Measurements from ENCODE around the gene ARNT2.

ARNT2 gene

DNA sequence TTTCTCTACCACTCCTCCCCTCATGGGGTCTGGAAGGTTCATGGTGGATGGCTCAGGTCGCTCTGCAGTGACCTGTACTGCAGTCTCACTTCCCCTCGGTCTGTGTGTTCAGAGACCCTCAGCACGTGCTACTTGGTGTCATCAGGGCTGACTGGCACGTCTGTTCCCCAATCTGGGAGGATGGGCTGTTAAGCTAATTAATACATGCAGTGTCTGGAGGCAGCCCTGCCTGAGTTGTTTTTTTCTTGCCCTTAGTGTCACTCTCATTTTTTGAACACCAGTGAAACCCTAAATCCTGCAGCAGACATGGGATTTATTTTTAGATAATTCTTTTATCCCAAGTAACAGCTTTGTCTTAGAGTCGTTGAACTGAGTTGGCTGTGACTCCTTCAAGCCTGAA, 64.6 kb downstream of the ARNT2 start:
- DNase-seq, result no peak

DNA sequence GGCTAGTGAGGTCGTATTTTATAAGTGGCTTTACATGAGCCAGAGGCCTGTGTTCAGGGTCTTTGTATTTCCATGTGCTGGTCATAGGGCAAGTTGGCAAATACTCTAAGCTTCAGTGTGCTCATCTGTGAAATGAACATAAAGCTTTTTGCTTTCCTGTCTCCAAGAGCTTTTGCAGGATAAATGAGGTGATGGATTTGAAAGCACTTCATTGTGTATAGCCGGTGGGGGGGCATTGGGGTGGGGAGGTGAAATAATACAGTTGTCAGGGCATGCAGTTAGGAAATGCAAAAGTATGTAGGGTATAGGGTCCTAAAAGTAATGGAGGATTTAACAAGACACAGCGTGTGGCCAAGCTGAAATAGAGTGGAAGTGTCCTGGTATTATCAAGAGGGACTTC, 67.7 kb downstream of the ARNT2 start:
- DNase-seq, result no peak

DNA sequence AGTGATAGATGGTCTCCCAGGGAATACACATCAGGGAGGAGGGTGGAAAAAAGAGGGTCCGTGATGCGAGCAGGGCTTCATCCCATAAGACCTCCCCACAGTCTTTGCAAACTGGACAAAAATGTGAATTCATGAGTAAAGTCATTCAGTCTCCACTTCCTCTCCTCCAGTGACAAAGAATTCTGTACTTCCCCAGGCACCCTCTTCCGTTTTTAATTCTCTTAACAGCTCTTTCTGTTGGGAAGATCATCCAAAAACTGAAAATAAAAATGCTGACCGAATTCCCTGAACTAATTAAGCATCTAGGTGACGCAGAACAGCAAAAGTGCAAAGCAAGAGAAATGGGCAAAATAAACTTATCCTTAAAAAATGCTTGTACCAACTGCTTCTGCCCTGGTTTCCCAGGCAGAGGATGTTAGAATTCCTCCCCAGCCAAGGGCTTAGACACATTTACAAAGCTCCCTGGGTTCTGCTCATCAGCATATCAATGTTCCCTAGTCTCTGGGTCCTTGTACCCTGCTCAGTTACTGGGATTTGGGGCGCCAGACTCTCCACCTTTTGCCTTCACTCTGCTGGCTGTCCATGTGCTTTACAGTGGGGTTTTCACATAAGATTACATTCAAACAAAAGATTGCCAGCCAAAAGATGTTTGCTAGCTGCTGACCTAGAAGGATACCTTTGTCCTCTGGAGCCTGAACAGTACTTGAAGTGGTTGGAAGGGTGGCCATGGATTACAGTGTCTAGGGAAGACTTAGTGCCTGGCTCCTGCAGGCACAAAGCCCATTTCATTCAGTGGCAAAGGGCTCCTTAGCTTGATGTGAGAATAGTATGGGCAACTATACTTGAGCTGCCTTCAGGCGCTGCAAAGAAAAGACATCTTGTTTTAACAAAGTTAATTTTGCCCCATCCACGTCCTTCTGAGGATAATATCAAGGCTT, 69.4 kb downstream of the ARNT2 start:
- no peak for DNase-seq

GRCh38 chr15:80474224-80475215, 70.3 kb downstream of the ARNT2 start:
- DNase-seq, result no peak

DNA sequence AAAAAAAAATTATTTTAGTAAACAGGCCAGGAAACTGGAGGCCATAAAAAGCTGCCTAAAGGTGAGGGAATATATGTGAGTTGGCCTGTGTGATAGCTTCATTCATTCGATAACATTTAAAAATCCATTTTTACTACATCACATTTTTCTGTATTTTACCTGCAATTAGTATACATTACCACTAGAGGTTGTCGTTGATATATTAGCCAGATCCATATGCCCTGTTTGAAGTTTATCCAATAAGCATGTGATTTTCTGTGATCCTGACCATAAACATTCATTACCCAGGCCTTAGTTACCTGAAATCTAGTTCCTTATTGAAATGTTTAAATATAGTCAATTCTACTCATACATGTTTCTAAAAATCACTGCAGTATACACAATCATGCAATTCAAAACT, 71.4 kb downstream of the ARNT2 start:
- DNase-seq, result no peak

- DNase-seq, result no peak
These were observed 71.9 kb downstream of the ARNT2 start for GRCh38 chr15:80476036-80476435.

GRCh38 chr15:80478075-80478474, 73.9 kb downstream of the ARNT2 start:
- no peak for DNase-seq

DNA sequence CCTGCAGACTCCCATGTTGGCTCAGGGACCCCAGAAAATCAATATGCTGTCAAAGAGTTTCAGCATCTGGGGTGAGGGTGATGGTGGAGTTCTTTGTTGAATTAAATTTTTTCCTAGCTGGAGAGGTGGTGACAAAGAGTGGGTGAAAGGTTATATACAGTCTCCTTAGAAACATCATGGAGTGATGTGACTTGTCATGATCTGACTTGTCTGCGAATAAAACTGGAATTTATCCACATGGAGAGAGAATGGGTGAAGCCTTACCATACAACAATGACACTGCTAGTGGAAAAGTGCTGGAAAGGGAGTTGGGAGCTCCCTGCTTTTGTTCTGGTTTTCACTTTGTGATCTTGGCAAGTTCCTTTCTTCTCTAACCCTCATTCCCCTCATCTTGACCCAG, 75.0 kb downstream of the ARNT2 start:
- DNase-seq, result no peak

GRCh38 chr15:80480171-80480811, 76.1 kb downstream of the ARNT2 start:
- no peak for DNase-seq

DNA sequence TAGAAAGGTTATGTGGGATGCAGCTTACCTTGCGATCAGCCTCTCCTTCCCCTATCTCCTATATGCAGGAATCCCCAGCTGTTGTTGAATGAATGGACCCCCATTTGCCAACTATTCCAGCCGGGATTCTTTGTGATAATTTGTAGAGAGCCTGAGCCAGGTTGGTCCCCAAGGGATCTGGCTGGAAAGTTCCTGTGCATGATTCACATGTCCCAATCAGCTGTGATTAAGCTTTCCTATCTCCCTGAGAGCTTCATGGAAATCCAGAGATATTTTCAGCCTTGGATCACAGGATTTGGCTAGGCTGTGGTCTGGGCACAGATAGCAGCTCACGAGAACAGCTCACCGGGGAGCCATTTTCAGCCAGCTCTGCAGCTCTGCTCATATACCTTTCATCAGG, 76.7 kb downstream of the ARNT2 start:
- no peak for DNase-seq

GRCh38 chr15:80482696-80483095, 78.5 kb downstream of the ARNT2 start:
- no peak for DNase-seq

GRCh38 chr15:80483725-80484161, 79.6 kb downstream of the ARNT2 start:
- DNase-seq, result no peak

DNA sequence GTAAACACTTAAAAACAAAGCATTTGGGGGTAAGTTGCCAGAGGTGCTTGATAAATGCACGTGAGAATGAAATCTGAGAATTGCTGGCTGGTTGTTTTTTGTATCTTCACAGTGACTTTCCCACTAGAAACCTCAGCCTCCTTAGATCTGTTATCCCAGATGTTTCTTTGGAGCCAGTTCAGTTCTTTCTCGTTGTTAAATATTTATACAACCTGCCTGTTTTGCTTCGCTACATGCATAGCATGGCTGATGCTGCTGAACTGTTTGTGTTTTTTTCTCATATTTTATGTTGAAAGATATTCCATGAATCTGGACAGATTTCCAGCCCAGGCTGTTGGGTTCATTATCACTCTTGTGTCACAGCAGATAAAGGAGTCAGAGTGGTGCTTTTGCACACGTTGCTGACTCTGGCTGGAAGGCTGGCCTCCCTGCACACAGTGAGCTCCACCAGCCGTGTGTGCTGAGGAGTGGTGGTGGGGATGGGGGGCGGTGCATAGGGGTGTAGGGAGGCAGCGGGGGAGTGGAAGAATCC, 80.2 kb downstream of the ARNT2 start:
- DNase-seq, result peak; percentile 11

DNA sequence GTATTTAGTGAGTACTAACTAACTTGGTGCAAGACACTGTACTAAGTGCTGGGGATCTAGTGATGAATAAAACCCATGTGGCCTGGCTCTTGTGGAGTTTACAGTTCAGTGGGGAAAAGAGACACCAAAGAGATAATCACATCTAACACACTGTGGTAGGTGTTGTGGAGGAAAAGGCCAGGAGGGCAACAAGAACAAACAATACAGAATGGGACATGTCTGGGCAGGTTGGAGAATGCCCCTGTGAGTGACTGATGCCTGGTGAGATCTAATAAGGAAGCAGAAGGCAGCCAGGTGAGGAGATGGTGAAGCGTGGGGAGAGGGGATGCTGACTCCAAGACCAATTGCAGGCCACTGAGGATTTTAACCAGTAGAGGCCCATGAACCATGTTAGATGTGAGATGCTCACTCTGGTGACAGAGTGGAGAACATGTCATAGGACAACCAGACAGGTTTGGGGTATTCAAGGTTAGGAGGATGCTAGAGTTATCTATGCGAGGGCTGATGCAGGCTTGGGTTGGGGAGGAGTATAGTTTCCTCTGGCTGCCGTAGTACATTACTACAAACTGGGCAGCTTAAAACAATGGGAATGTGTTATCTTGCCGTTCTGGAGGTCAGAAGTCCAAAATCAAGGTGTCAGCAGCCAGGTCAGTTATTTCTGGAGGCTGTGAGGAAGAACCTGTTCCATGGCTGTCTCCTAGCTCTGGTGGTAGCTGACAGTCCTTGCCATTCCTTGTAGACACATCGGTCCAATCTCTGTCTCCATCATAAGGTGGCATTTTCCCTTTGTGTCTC, 81.4 kb downstream of the ARNT2 start:
- peak; percentile 29 for DNase-seq

DNA sequence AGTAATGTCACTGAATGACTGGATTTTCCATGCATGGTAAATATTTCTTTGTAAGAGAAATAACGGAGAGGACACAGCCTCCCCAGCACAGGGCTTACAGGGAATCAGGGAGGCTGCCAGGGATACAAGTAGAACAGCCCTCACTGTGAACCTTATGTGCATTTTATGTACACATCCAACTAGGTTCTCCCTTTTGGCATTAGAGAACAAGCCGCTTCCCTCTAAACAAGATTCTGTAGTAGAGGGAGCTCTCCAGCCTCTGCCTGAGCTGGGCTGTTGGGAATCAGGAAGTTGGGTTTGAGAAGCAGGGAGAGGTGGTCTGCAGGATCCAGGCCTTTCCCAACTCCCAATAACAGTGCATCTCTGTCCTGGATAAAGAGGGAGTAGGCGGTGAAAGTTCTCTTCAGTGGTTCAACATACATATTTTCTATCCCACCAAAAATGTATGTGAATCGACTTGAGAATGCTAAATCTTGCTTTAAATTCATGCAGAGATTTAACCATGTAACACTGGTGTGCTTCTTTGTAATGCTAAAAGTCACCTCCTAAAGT, 83.7 kb downstream of the ARNT2 start:
- no peak for DNase-seq

DNA sequence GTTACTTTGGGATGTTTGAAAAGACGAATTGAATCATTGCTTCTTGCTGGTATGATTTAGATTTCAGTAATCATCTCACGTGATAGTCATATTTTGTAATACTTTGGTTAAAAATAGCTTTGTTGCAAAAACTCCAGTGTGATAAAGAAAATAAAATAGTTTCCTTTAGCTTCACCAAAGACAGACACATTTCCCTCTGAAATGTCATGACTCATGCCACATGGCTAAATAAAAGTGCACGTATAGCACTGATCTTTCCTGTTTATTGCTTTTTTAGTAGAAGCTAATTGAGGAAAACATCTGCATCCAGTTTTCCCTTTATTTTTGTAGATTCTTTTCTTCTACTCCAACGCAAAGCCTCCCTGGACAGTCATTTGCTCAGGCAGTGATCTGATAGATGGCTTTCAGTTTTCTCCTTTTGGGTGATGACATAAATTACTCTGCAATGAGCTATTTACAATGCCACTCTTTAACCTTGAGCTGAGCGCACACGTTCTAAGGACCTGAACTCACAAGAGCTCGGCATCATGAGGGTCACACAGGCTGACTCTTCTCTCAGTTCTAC, 84.9 kb downstream of the ARNT2 start:
- no peak for DNase-seq

- no peak for DNase-seq
These were observed 86.3 kb downstream of the ARNT2 start for GRCh38 chr15:80490431-80490990.

DNA sequence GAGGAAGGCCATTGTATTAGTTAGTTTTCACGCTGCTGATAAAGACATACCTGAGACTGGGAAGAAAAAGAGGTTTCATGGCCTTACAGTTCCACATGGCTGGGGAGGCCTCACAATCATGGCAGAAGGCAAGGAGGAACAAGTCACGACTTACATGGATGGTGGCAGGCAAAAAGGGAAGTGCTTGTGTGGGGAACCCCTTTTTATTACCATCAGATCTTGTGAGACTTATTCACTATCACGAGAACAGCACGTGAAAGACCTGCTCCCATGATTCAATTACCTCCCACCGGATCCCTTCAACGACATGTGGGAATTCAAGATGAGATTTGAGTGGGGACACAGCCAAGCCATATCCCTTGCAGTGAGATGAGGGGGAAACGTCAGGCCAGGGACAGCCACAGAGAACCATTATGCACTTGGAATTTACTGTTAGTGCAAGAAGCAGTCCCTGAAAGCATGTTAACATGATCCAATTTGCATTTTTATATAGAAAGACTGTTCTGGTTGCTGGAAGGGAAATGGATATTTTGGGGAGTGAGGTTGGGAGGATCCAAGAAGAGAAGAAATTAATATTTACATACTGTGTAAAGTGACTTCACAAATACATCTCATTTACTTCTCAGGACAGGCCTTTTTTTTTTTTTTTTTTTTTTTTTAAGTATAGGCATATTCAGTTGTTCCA, 87.1 kb downstream of the ARNT2 start:
- DNase-seq, result no peak

DNA sequence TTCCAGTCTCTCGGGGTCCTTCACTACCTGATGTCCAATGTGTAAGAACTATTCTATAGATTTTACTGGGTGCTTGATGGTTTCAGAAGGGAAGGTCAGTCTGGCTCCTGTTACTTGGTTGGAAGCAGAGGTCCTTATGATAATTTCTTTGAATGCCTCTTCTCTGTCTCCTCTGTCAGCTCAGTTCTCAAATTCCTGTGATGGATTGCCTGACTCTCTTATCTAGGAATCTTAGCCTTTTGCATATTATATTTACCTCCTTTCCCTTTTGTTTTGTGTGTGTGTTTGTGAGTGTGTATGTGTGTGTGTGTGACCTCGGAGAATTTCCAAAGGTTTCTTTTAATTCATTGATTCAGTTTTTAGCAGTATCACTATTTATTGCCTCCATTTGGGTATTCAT, 88.2 kb downstream of the ARNT2 start:
- DNase-seq, result no peak

DNA sequence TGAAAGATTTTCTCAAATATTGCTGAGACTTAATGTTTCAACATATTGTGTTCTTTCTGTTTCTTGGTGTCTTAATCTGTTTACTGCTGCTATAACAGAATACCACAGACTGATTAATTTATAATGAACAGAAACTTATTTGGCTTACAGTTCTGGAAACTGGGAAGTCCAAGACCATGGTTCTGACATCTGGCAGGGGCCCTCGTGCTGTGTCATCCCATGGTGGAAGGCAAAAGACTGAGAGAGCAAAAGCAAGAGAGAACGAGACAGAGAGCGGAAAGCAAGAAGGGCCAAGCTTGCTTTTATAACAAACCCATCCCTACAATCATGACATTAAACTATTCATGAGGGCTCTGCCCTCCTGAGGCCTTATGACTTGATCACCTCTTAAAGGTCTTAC, 88.7 kb downstream of the ARNT2 start:
- no peak for DNase-seq
